ENCODE results near the gene ENO2. TPM values are rescaled to one million over a fixed set of nuclear protein-coding genes. Genes with fewer than 3 reads are reported as not detected.

Gene ENO2
- total and polyA plus RNA-seq, 2 donors (not counting 1 experiment from before 2014, with no cell fraction given) = 20.3 to 43.0 TPM

GRCh38 chr12:6963016-6963731 is 48.8 kb downstream of the ENO2 start:
- Histone ChIP-seq H3K27ac (ENCODE audit: insufficient read depth, low read length) (no peak overlapping the region), H3K79me2 (ENCODE audit: control insufficient read depth, insufficient read depth, low read length) (peaks cover 6% of the 10 kb centered on the region)

GRCh38 chr12:6963791-6964413 is 49.5 kb downstream of the ENO2 start:
- peaks cover 13% of the 10 kb centered on the region for H3K79me2 ChIP-seq (ENCODE audit: control insufficient read depth, insufficient read depth, low read length)
- no peak for TF ChIP-seq CTCF (conservative IDR thresholded peaks at IDR 0.05 in 1 of 2, IDR thresholded peaks at IDR 0.05 in 1 of 2; ENCODE audit: low read depth in 1 of 2, low read length in 2 of 2)
- no peak for TF ChIP-seq EZH2 (IDR thresholded peaks at IDR 0.05; ENCODE audit: low read length, missing control alignments)
- H3K36me3 ChIP-seq (ENCODE audit: control insufficient read depth, insufficient read depth, low read length) = peaks cover 24% of the 10 kb centered on the region
- H3K27ac ChIP-seq (ENCODE audit: insufficient read depth, low read length) = no peak overlapping the region
- H3K27me3 ChIP-seq (ENCODE audit: control insufficient read depth, insufficient read depth, low read length) = no peaks in the 10 kb centered on the region
- H2AFZ ChIP-seq (ENCODE audit: low read length) = no peak overlapping the region
- H3K4me2 ChIP-seq (ENCODE audit: extremely low read depth, insufficient read depth, low read length) = no peak overlapping the region
- no peaks in the 10 kb centered on the region for H3K9me3 ChIP-seq (ENCODE audit: control insufficient read depth, insufficient read depth, low read depth, low read length)
- no peak overlapping the region for H3K9ac ChIP-seq (ENCODE audit: insufficient read depth, low read length)
- no peak overlapping the region for H3K4me3 ChIP-seq (replicated peaks in 1 of 4; ENCODE audit: control extremely low read depth in 1 of 4, insufficient read depth in 1 of 4, low read depth in 3 of 4, low read length in 4 of 4)
- no peaks in the 10 kb centered on the region for H4K20me1 ChIP-seq (ENCODE audit: control insufficient read depth, extremely low read depth, insufficient read depth, low read length)
- H3K4me1 ChIP-seq (ENCODE audit: control insufficient read depth, extremely low read depth, insufficient read depth, low read length) = peaks cover 4% of the 10 kb centered on the region
- DNase-seq (ENCODE audit: low read depth in 2 of 2) = no peak

More at GRCh38 chr12:6963016-6963731, 48.8 kb downstream of the ENO2 start:
- Histone ChIP-seq H3K9me3 (ENCODE audit: control insufficient read depth, insufficient read depth, low read depth, low read length) (no peaks in the 10 kb centered on the region), H2AFZ (ENCODE audit: low read length) (no peak overlapping the region), H3K9ac (ENCODE audit: insufficient read depth, low read length) (no peak overlapping the region), H3K4me3 (replicated peaks in 1 of 4; ENCODE audit: control extremely low read depth in 1 of 4, insufficient read depth in 1 of 4, low read depth in 3 of 4, low read length in 4 of 4) (no peak overlapping the region), H3K27me3 (ENCODE audit: control insufficient read depth, insufficient read depth, low read length) (no peaks in the 10 kb centered on the region), H3K4me2 (ENCODE audit: extremely low read depth, insufficient read depth, low read length) (no peak overlapping the region), H3K36me3 (ENCODE audit: control insufficient read depth, insufficient read depth, low read length) (peaks cover 20% of the 10 kb centered on the region), H4K20me1 (ENCODE audit: control insufficient read depth, extremely low read depth, insufficient read depth, low read length) (no peaks in the 10 kb centered on the region), H3K4me1 (ENCODE audit: control insufficient read depth, extremely low read depth, insufficient read depth, low read length) (peaks cover 4% of the 10 kb centered on the region)
- TF ChIP-seq EZH2 (IDR thresholded peaks at IDR 0.05; ENCODE audit: low read length, missing control alignments) (no peak), CTCF (conservative IDR thresholded peaks at IDR 0.05 in 1 of 2, IDR thresholded peaks at IDR 0.05 in 1 of 2; ENCODE audit: low read depth in 1 of 2, low read length in 2 of 2) (no peak)
- DNase-seq (ENCODE audit: low read depth in 2 of 2) = no peak

- Histone ChIP-seq H3K79me2 (ENCODE audit: control insufficient read depth, insufficient read depth, low read length) (peaks cover 19% of the 10 kb centered on the region), H3K36me3 (ENCODE audit: control insufficient read depth, insufficient read depth, low read length) (peaks cover 24% of the 10 kb centered on the region), H3K27ac (ENCODE audit: insufficient read depth, low read length) (no peak overlapping the region), H3K9ac (ENCODE audit: insufficient read depth, low read length) (no peak overlapping the region), H3K27me3 (ENCODE audit: control insufficient read depth, insufficient read depth, low read length) (no peaks in the 10 kb centered on the region), H2AFZ (ENCODE audit: low read length) (no peak overlapping the region), H3K4me1 (ENCODE audit: control insufficient read depth, extremely low read depth, insufficient read depth, low read length) (peaks cover 9% of the 10 kb centered on the region), H4K20me1 (ENCODE audit: control insufficient read depth, extremely low read depth, insufficient read depth, low read length) (no peaks in the 10 kb centered on the region), H3K4me3 (replicated peaks in 1 of 4; ENCODE audit: control extremely low read depth in 1 of 4, insufficient read depth in 1 of 4, low read depth in 3 of 4, low read length in 4 of 4) (no peak overlapping the region), H3K9me3 (ENCODE audit: control insufficient read depth, insufficient read depth, low read depth, low read length) (no peaks in the 10 kb centered on the region), H3K4me2 (ENCODE audit: extremely low read depth, insufficient read depth, low read length) (no peak overlapping the region)
- no peak for DNase-seq (ENCODE audit: low read depth in 2 of 2)
- no peak for TF ChIP-seq CTCF (conservative IDR thresholded peaks at IDR 0.05 in 1 of 2, IDR thresholded peaks at IDR 0.05 in 1 of 2; ENCODE audit: low read depth in 1 of 2, low read length in 2 of 2)
- TF ChIP-seq EZH2 (IDR thresholded peaks at IDR 0.05; ENCODE audit: low read length, missing control alignments) = no peak
Observed at GRCh38 chr12:6964605-6965025, 50.2 kb downstream of the ENO2 start.

Measured in fibroblast of lung (primary cell).